GM19035 (cell line): ENCODE data around the gene RTTN.
A peak's percentile ranks its signal among the peaks of the same experiment; 100 is the strongest.
"Not testable (repeated sequence)": the region's sequence is repeated elsewhere in the genome, so short reads cannot be mapped to it uniquely, and the experiment has no call there.

ENCODE experiments used
- ATAC-seq: cut with Tn5 transposase; IDR thresholded peaks from one replicate; pipeline ENCODE4 v1.9.1; 2021; ENCODE audit not compliant: unreplicated experiment

RTTN gene

GRCh38 chr18:70154591-70155194 is 50.8 kb downstream of the RTTN start:
- ATAC-seq: no peak

- no peak for ATAC-seq
Observed at GRCh38 chr18:70151614-70152013, 53.9 kb downstream of the RTTN start.

GRCh38 chr18:70149616-70150301 is 55.7 kb downstream of the RTTN start:
- no peak for ATAC-seq

- no peak for ATAC-seq
Observed at GRCh38 chr18:70149156-70149555, 56.3 kb downstream of the RTTN start.

GRCh38 chr18:70148039-70148938 is 57.2 kb downstream of the RTTN start:
- ATAC-seq: no peak

GRCh38 chr18:70146174-70146573 is 59.3 kb downstream of the RTTN start:
- no peak for ATAC-seq

GRCh38 chr18:70142001-70142400 is 63.5 kb downstream of the RTTN start:
- ATAC-seq: no peak

GRCh38 chr18:70139138-70139537 is 66.3 kb downstream of the RTTN start:
- ATAC-seq: no peak

GRCh38 chr18:70135604-70136003 is 69.9 kb downstream of the RTTN start:
- no peak for ATAC-seq

GRCh38 chr18:70132999-70133398 is 72.5 kb downstream of the RTTN start:
- ATAC-seq: no peak

GRCh38 chr18:70128271-70128670 is 77.2 kb downstream of the RTTN start:
- no peak for ATAC-seq

- no peak for ATAC-seq
Observed at GRCh38 chr18:70127359-70127758, 78.1 kb downstream of the RTTN start.

GRCh38 chr18:70126832-70127231 is 78.7 kb downstream of the RTTN start:
- no peak for ATAC-seq

- no peak for ATAC-seq
Observed at GRCh38 chr18:70124139-70124538, 81.3 kb downstream of the RTTN start.

GRCh38 chr18:70121842-70122241 is 83.6 kb downstream of the RTTN start:
- ATAC-seq: no peak

- no peak for ATAC-seq
Observed at GRCh38 chr18:70116949-70117348, 88.5 kb downstream of the RTTN start.

- ATAC-seq: no peak
Observed at GRCh38 chr18:70113511-70113910, 92.0 kb downstream of the RTTN start.

- ATAC-seq: no peak
Observed at GRCh38 chr18:70110678-70111077, 94.8 kb downstream of the RTTN start.

- ATAC-seq: no peak
Observed at GRCh38 chr18:70107091-70107490, 98.4 kb downstream of the RTTN start.

- not testable (repeated sequence) for ATAC-seq
Observed at GRCh38 chr18:70102854-70103253, 102.6 kb downstream of the RTTN start.

GRCh38 chr18:70089858-70090257 is 115.6 kb downstream of the RTTN start:
- ATAC-seq: no peak

GRCh38 chr18:70086085-70086484 is 119.4 kb downstream of the RTTN start:
- peak; percentile 6 for ATAC-seq
